Measurements from ENCODE around the gene UXS1.
A peak's percentile ranks its signal among the peaks of the same experiment; 100 is the strongest.

UXS1 gene

DNA sequence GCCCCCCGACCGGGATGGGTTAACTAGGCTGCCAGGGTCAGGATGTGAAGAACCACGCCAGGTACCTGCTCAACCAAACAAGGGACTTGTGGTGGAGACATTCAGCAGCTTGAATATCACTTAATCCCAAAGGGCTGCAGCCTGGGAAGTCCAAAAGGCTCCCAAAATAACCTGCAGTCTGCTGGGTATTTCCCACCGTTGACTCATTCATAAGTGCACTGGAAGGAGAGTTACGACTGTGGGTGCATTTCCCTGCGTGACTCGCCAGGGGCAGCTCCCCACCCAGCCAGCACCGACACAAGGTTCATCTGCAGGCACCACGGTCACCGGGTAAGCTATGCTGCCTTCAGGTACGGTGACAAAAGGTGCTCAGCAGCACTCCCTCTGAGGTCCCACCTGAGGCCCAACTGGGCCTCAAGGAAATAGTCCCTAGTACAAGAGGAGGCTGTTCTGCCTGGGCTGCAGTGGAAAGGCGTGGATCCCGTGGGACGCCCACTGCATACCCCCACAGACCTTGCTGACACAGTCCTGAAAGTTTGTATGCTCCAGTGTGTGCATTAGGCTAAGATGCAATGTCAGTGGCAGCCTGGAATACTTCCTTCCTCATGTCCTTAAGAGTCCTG, 86.5 kb downstream of the UXS1 start:
- no peak for DNase-seq

- DNase-seq = no peak
Measured at GRCh38 chr2:106106622-106107508, 87.2 kb downstream of the UXS1 start.

GRCh38 chr2:106105151-106105922, 88.8 kb downstream of the UXS1 start:
- DNase-seq = no peak

DNA sequence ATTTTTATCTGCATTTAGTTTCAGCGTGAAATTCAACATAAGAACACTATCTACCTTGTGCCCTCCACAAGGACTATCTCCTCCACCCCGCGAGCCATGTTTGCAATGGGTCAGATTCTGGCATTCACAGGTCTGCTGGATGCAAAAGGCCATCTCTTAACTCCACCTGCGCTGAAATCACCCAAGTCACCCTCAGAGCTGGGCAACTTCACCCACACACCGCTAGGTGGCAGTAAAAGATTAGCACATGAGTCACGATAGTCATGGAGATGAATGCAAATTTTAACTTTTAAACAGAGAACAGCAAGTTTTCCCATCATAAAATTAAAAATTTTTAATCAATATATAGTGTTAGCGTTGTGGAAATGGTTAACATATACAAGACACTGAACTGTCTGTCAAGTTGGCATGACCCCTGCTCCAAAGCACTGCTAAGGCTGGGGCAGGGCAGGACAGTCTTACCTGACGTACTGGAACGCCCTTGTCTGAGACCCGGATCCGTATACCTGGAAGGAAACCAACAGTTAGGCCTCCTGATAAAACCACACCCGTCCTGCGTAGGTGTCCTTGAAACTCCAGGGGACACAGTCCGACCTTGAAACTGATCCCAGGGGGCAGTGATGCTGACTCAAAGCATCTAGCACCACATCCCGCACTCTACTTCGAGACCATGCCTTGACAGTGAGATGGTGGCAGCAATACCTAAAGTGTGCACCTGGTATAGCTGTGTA, 89.6 kb downstream of the UXS1 start:
- peak; percentile 73 for DNase-seq

GRCh38 chr2:106099691-106100090, 94.4 kb downstream of the UXS1 start:
- no peak for DNase-seq

GRCh38 chr2:106098664-106099063, 95.4 kb downstream of the UXS1 start:
- DNase-seq = no peak

- DNase-seq = peak; percentile 16
Measured at GRCh38 chr2:106098081-106098480, 96.0 kb downstream of the UXS1 start.

- no peak for DNase-seq
Measured at GRCh38 chr2:106097038-106098000, 96.8 kb downstream of the UXS1 start.

DNA sequence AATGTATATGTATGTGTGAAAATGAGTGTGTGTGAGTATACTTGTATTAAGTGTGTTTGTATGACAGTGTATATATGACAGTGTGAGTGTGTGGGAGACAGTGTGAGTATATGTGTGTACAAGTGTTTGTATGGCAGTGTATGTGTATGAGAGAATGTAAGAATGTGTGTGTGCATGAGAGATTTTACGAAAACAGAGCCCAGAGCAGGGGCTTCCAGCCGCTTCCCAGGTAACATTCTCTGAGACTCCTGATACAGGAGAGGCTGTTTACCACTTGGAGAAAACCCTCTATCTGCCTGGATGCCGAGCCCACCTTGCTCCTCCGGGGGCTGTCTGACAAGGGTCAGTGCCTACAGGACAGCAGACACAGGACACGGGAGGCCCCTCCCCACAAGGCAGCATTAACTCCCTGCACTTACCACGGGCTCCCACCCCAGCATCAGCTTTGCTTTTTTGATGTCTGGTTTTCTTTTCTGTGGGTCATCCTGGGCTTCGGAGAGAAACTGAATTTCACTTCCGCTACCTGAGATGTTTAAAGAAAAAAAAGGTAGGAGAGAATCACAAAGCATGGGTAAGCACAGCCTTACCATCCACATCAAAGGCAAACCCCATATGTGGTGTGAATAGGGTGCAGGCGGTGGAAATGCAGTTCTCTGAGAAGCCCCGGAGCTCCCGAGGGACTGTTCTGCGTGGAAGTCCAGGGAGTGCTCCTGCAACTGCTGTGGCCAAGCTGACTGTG, 97.6 kb downstream of the UXS1 start:
- no peak for DNase-seq

DNA sequence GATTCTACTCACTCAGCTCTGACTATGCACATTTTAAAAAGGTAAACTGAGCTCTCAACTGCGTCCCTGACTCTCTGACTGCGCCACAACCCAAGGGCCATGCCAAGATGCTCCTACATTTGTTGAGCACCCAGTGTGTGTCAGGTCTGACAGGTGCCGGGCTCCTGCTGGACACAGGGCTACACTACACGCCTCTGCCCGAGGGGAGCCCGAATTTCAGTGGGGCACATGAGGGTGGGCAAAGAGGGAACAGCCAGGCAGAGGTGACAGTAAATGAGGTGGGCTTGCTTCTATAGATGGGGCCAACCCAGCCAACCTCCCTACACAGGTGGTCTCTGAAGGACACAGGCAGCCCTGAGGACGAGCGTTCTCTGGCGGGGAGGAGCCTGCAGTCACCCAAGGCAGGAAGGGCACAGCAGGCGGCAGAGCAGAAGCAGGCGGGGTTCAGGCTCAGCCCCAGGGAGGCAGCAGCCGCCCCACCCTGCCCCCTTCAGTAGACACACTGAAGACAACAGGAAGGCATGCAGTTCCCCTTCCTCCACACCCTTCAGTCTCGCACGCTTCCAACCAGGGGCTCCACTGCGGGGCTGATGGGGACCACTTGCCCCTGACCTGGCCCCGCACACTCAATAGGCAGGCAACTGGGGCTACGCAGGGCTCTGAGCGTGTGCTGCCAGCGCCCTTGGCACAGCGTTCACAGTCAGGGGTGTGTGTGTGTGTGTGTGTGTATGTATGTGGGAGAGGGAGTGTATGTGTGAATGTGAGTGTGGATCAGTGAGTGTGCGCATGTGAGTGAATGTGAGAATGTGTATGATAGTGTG, 98.4 kb downstream of the UXS1 start:
- no peak for DNase-seq

DNA sequence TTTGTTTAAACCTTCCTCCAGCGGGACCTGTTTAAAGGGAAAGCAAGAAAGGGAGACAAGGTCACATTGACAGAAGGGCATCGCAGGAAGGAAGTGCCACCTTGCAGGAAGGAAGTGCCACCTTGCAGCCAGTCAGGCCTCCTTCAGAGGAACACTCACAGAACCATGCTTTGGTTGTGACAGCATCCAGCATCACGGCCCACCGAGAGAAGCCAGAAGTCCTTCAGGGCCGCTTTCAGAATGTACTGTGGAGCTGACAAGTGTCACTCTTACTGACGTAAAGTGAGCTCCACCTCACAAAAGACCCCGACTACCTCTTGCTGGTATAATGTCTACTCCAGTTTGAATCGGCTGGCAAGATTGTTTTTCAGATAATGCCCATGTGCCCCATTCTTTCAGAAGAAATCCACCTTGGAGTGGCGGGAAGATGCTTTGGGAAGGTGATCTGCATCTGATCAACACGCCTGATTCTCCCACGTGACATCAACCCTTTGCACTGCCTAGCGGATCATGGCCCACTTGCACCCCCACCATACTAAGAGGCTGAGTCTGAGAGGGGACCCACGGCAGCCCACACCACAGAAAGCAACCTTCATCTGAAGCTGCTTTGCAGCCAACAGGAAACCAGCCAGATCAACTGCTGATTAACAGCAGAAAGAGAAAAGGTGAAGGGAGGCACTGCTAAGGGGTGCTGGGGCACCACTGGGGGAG, 99.8 kb downstream of the UXS1 start:
- DNase-seq = no peak

- no peak for DNase-seq
Measured at GRCh38 chr2:106090916-106091618, 103.0 kb downstream of the UXS1 start.

DNA sequence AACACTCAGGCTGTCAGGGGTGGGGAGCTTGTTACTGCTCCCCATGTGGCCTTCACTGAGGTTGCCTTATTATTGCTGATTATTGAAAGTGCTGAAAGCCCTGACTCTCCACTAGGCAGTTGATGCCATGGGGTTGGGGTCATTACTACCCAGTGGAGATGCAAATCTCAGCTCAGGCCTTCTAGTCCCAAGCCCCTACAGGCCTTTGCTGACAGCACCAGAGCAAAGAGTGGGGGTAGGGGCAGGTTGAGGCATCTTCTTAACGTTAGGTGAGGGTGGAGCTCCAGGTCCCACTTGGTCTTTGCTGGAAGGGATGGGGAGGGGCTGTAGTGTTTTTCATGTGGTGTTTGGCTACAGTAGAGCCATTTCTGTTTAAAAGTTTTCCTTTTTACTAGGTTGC, 104.5 kb downstream of the UXS1 start:
- no peak for DNase-seq

GRCh38 chr2:106085181-106085940, 108.7 kb downstream of the UXS1 start:
- peak; percentile 44 for DNase-seq

GRCh38 chr2:106080959-106081358, 113.1 kb downstream of the UXS1 start:
- DNase-seq = no peak

DNA sequence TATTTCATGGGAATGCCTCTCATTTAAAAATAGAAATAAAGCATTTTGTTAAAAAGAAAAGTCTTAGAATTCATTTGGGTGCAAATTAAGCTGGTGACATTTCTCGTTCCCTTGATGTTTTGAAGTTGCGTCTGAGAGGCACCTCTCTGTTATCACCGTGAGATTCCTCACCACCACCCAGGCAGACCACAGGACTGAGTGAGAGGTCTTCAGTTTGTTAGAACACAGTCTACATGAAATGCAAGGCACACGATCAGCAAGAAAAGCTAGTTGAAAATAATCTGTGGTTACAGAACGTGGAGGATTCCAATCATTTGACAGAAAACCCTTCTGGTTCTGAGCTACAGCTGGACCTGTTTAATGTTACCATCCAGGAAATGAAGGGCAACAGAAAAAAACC, 116.0 kb downstream of the UXS1 start:
- no peak for DNase-seq

GRCh38 chr2:106076941-106077340, 117.2 kb downstream of the UXS1 start:
- DNase-seq = peak; percentile 31

DNA sequence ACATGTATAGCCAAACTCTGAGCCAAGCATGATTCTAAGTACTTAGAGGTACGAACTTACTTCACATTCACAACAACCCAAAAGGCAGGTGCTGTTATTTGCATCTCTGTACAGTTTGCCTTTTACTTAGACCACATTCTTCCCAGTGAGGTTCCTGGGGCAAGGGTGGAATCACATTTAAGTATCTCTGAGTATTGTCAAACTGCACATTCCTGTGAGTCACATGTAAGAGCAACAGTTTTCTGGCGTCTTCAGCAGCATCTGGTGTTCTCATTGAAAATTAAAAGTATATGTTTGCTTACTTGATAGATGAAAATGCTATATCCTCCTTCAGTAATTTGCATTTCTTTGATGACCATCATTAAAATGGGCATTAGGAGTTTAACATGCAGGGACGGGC, 119.1 kb downstream of the UXS1 start:
- no peak for DNase-seq

All from RPMI8226 (cell line).